CD4-positive, alpha-beta T cell (primary cell): ENCODE data around the gene KPNA1. TPM values are rescaled to one million over a fixed set of nuclear protein-coding genes. Genes with fewer than 3 reads are reported as not detected.

Experiments used
- ATAC-seq: fragments of 200-7000 bp; cut with Tn5 transposase; one replicate; pipeline ENCODE4 v1.10.0; 2022; ENCODE audit warnings: mild to moderate bottlenecking; ENCODE audit not compliant: poor library complexity
- CTCF ChIA-PET: fragments of 350-600 bp; sonication (Branson Sonifier 250); formaldehyde crosslinking; loops from one replicate; lab custom pipeline; 2021; ENCODE audit warnings: antibody characterized with exemption, inconsistent platforms; lab: Charles Lee
- POLR2A ChIA-PET: fragments of 350-600 bp; sonication (Branson Sonifier 250); formaldehyde crosslinking; loops from one replicate; lab custom pipeline; 2021; ENCODE audit warnings: antibody characterized with exemption, inconsistent platforms; lab: Charles Lee
- DNase-seq, 14 experiments: peaks; one replicate each; pipeline ENCODE4 v3.0.0-alpha.2; 2013 to 2020; ENCODE audit warnings: mixed read lengths in 2 of 14
- H3K27ac ChIP-seq, 2 donors: one replicate each; pipeline versions ENCODE4 v1.5.1 to v1.7.0; 2013; ENCODE audit warnings: low read length in 2 of 2, low read depth in 1 of 2, mild to moderate bottlenecking in 1 of 2
- H3K27me3 ChIP-seq, 2 experiments: 1 replicate in 1 of 2; 2 replicates in 1 of 2; pipeline versions ENCODE4 v1.6.1 to v1.7.0; 2013; ENCODE audit warnings: low read length in 2 of 2, control low read depth in 1 of 2, mild to moderate bottlenecking in 1 of 2, moderate library complexity in 1 of 2; ENCODE audit not compliant: insufficient read depth in 2 of 2, control insufficient read depth in 1 of 2
- H3K36me3 ChIP-seq: one replicate; pipeline ENCODE4 v1.6.1; 2013; ENCODE audit warnings: low read length, control low read depth; ENCODE audit not compliant: insufficient read depth
- H3K4me1 ChIP-seq: one replicate; pipeline ENCODE4 v1.6.1; 2013; ENCODE audit warnings: low read length, control low read depth; ENCODE audit not compliant: insufficient read depth
- H3K4me3 ChIP-seq: one replicate; pipeline ENCODE4 v1.5.1; 2013; ENCODE audit warnings: mild to moderate bottlenecking, low read length, moderate library complexity
- H3K9me3 ChIP-seq, 2 experiments: 1 replicate in 1 of 2; 2 replicates in 1 of 2; pipeline versions ENCODE4 v1.6.1 to v1.7.0; 2013; ENCODE audit warnings: low read length in 2 of 2, mild to moderate bottlenecking in 2 of 2, control low read depth in 1 of 2, moderate library complexity in 1 of 2; ENCODE audit not compliant: control insufficient read depth in 1 of 2, insufficient read depth in 1 of 2
- H3K27ac Mint-ChIP-seq: one replicate; pipeline ENCODE4 v1.8.0; 2020; ENCODE audit warnings: mixed read lengths
- H3K27me3 Mint-ChIP-seq: one replicate; pipeline ENCODE4 v1.8.0; 2021; ENCODE audit warnings: mixed read lengths
- H3K36me3 Mint-ChIP-seq: one replicate; pipeline ENCODE4 v1.8.0; 2021; ENCODE audit warnings: low read depth, mixed read lengths
- H3K4me1 Mint-ChIP-seq: one replicate; pipeline ENCODE4 v1.8.0; 2021; ENCODE audit warnings: low read depth, mixed read lengths
- H3K4me3 Mint-ChIP-seq: one replicate; pipeline ENCODE4 v1.8.0; 2020; ENCODE audit warnings: mild to moderate bottlenecking, mixed read lengths
- H3K9me3 Mint-ChIP-seq: one replicate; pipeline ENCODE4 v1.8.0; 2020; ENCODE audit warnings: mixed read lengths
- CTCF ChIP-seq: fragments of 200-600 bp; IDR thresholded peaks from one replicate; pipeline ENCODE4 v1.8.0; 2022; ENCODE audit warnings: antibody characterized with exemption, mild to moderate bottlenecking
- intact Hi-C, 2 experiments: fragments of 100-400 bp; cut with DNase I in 1 of 2; cut with micrococcal nuclease in 1 of 2; formaldehyde crosslinking; loops; one replicate each; pipeline versions ENCODE4 v1.15.1 to v1.9.0; 2023 to 2025; cut with DNase I, micrococcal nuclease
- total RNA-seq, 174 experiments: library from RNA in 2 of 174; stranded (reverse) in 2 of 174; gene quantifications; one replicate each; pipeline ENCODE4 v1.2.3 and lab custom pipeline; 2021 to 2026

The KPNA1 gene
- total RNA-seq, 2 experiments from 2014 or later = 46.2 to 49.8 TPM

- POLR2A ChIA-PET = no interaction called here
- Histone ChIP-seq H3K27ac (no peak overlapping the region), H3K4me3 (no peak overlapping the region), H3K36me3 (no peaks in the 10 kb centered on the region), H3K4me1 (peaks cover 5% of the 10 kb centered on the region), H3K27me3 (no peaks in the 10 kb centered on the region), H3K9me3 (no peaks in the 10 kb centered on the region)
- intact Hi-C loops = no loop called here
- H3K4me3 Mint-ChIP-seq = no peak overlapping the region
- no peaks in the 10 kb centered on the region for H3K27me3 Mint-ChIP-seq
- ATAC-seq = no peak
- no peak for DNase-seq
- TF ChIP-seq CTCF = no peak
- no peak overlapping the region for H3K27ac Mint-ChIP-seq
- no peaks in the 10 kb centered on the region for H3K9me3 Mint-ChIP-seq
- peaks cover 7% of the 10 kb centered on the region for H3K36me3 Mint-ChIP-seq
- CTCF ChIA-PET = no interaction called here
- peaks cover 76% of the 10 kb centered on the region for H3K4me1 Mint-ChIP-seq
Measured at GRCh38 chr3:122476532-122476931, 38.2 kb downstream of the KPNA1 start.

DNA sequence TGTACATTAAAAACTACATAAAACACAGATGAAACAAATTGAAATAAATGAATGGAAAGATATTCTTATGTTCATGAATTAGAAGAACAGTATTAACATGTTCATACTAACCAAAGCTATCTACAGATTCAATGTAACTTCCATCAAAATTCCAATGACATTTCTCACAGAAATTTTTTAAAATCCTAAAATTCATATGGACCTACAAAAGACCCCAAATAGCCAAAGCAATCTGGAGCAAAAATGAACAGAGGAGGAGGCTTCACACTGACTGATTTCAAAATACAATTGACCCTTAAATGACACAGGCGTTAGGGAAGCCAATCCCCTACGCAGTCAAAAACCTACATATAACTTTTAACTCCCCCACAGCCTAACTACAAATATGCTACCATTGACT is 39.4 kb downstream of the KPNA1 start:
- Mint-ChIP-seq H3K27me3 (no peaks in the 10 kb centered on the region), H3K36me3 (peaks cover 7% of the 10 kb centered on the region), H3K4me3 (no peak overlapping the region), H3K4me1 (peaks cover 81% of the 10 kb centered on the region), H3K9me3 (no peaks in the 10 kb centered on the region), H3K27ac (no peak overlapping the region)
- H3K36me3 ChIP-seq = no peaks in the 10 kb centered on the region
- POLR2A ChIA-PET = no interaction called here
- no peak for ATAC-seq
- TF ChIP-seq CTCF = no peak
- DNase-seq = no peak
- H3K4me1 ChIP-seq = peaks cover 8% of the 10 kb centered on the region
- CTCF ChIA-PET = no interaction called here
- H3K9me3 ChIP-seq = no peaks in the 10 kb centered on the region
- no peak overlapping the region for H3K4me3 ChIP-seq
- no peak overlapping the region for H3K27ac ChIP-seq
- no peaks in the 10 kb centered on the region for H3K27me3 ChIP-seq
- intact Hi-C loops = no loop called here

- Histone ChIP-seq H3K9me3 (no peaks in the 10 kb centered on the region), H3K4me3 (no peak overlapping the region), H3K36me3 (peaks cover 9% of the 10 kb centered on the region), H3K27ac (no peak overlapping the region), H3K4me1 (peaks cover 14% of the 10 kb centered on the region), H3K27me3 (no peaks in the 10 kb centered on the region)
- ATAC-seq = no peak
- DNase-seq = no peak
- Mint-ChIP-seq H3K9me3 (no peaks in the 10 kb centered on the region), H3K27me3 (no peaks in the 10 kb centered on the region), H3K36me3 (peaks cover 39% of the 10 kb centered on the region), H3K4me1 (peaks cover 75% of the 10 kb centered on the region), H3K4me3 (no peak overlapping the region), H3K27ac (peak overlapping the region; percentile 52)
- intact Hi-C loops = no loop called here
- ChIA-PET CTCF (no interaction called here), POLR2A (interaction anchor here (0.8 kb wide), 1 partner anchor 67 kb away, joined by 3 read pairs; no protein-coding TSS in a partner anchor)
- no peak for TF ChIP-seq CTCF
Measured at GRCh38 chr3:122469659-122470058, 45.1 kb downstream of the KPNA1 start.
